ENCODE measurements around the gene AGRP.
"Not testable (repeated sequence)": the region's sequence is repeated elsewhere in the genome, so short reads cannot be mapped to it uniquely, and the experiment has no call there.

Gene AGRP

GRCh38 chr16:67525176-67525860, 42.0 kb upstream of the AGRP start:
- no peaks in the 10 kb centered on the region for H3K27me3 ChIP-seq
- peak overlapping the region; percentile 36 to 68 (median 57); a peak in 21 of 22 replicates for H3K4me2 ChIP-seq
- H3K4me1 ChIP-seq = peaks cover 36 to 74% (median 61%) of the 10 kb centered on the region in 10 experiments
- H3K4me3 ChIP-seq = no peak overlapping the region
- peak overlapping the region in 6 of 11 experiments; percentile 2 to 30 (median 20); a peak in 4 of 22 replicates for H3K9ac ChIP-seq
- no peaks in the 10 kb centered on the region for H3K9me3 ChIP-seq (replicated peaks in 1 of 11)
- peaks cover 0 to 13% (median 4%) of the 10 kb centered on the region in 11 experiments; a peak in 12 of 22 replicates for H4K20me1 ChIP-seq
- H3K27ac ChIP-seq = no peak overlapping the region
- no peaks in the 10 kb centered on the region for H3K36me3 ChIP-seq
- TF ChIP-seq Cebpa-rat (IDR thresholded peaks at IDR 0.05) = no peak

- TF ChIP-seq Cebpa-rat (IDR thresholded peaks at IDR 0.05) = 0 out of 22 replicates have a peak, but pooled peaks of 1 of the 11 experiments have one; percentile 21
- H3K27ac ChIP-seq = peak overlapping the region; percentile 61 to 89 (median 86); a peak in 21 of 22 replicates
- H3K9ac ChIP-seq = peak overlapping the region; percentile 63 to 82 (median 78)
- peak overlapping the region; percentile 34 to 66 (median 56); a peak in 18 of 20 replicates for H3K4me3 ChIP-seq
- H3K9me3 ChIP-seq (replicated peaks in 1 of 11) = no peaks in the 10 kb centered on the region
- peak overlapping the region; percentile 81 to 98 (median 93) for H3K4me2 ChIP-seq
- H3K27me3 ChIP-seq = no peaks in the 10 kb centered on the region
- peaks cover 0 to 7% (median 0%) of the 10 kb centered on the region in 11 experiments; a peak in 1 of 22 replicates for H4K20me1 ChIP-seq
- peaks cover 69 to 91% (median 79%) of the 10 kb centered on the region in 10 experiments for H3K4me1 ChIP-seq
- no peaks in the 10 kb centered on the region for H3K36me3 ChIP-seq
These were observed 37.9 kb upstream of the AGRP start for GRCh38 chr16:67521095-67521804.

DNA sequence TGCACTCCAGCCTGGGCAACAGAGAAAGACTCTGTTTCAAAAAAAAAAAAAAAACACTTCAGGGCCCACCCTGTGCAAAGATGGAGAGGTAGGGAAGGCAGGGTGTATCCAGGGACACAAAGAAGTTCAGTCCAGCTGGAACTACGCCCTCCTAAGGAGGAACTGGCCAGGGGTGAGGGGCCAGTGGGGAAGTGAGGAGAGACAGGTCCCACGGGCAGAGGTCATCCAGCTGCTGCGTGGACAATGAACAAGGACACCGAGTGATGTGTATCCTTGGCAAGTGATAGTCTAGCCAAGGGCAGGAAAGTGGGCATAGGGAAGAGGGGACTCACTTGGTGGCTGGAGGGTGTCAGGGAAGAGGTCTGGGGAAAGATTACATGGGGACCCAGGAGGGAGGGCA, 35.9 kb upstream of the AGRP start:
- no peak for TF ChIP-seq Cebpa-rat (IDR thresholded peaks at IDR 0.05)
- peak overlapping the region; percentile 81 to 98 (median 93) for H3K4me2 ChIP-seq
- H3K36me3 ChIP-seq = no peaks in the 10 kb centered on the region
- peak overlapping the region in 8 of 10 experiments; percentile 30 to 54 (median 40); a peak in 13 of 20 replicates for H3K4me3 ChIP-seq
- H3K9ac ChIP-seq = peak overlapping the region in 9 of 11 experiments; percentile 60 to 73 (median 71); a peak in 16 of 22 replicates
- H3K27ac ChIP-seq = peak overlapping the region in 10 of 11 experiments; percentile 72 to 87 (median 84); a peak in 19 of 22 replicates
- H4K20me1 ChIP-seq = no peaks in the 10 kb centered on the region
- no peaks in the 10 kb centered on the region for H3K27me3 ChIP-seq
- H3K9me3 ChIP-seq (replicated peaks in 1 of 11) = no peaks in the 10 kb centered on the region
- peaks cover 72 to 91% (median 83%) of the 10 kb centered on the region in 10 experiments for H3K4me1 ChIP-seq

- Histone ChIP-seq H3K9me3 (replicated peaks in 1 of 11) (no peaks in the 10 kb centered on the region), H3K9ac (peak overlapping the region; percentile 60 to 73 (median 68); a peak in 21 of 22 replicates), H4K20me1 (no peaks in the 10 kb centered on the region), H3K4me2 (peak overlapping the region; percentile 81 to 98 (median 93)), H3K36me3 (no peaks in the 10 kb centered on the region), H3K4me1 (peaks cover 78 to 94% (median 89%) of the 10 kb centered on the region in 10 experiments), H3K27me3 (no peaks in the 10 kb centered on the region), H3K4me3 (peak overlapping the region in 9 of 10 experiments; percentile 1 to 54 (median 37); a peak in 15 of 20 replicates), H3K27ac (peak overlapping the region; percentile 58 to 87 (median 83))
- no peak for TF ChIP-seq Cebpa-rat (IDR thresholded peaks at IDR 0.05)
These were observed 35.3 kb upstream of the AGRP start for GRCh38 chr16:67518676-67519075.

DNA sequence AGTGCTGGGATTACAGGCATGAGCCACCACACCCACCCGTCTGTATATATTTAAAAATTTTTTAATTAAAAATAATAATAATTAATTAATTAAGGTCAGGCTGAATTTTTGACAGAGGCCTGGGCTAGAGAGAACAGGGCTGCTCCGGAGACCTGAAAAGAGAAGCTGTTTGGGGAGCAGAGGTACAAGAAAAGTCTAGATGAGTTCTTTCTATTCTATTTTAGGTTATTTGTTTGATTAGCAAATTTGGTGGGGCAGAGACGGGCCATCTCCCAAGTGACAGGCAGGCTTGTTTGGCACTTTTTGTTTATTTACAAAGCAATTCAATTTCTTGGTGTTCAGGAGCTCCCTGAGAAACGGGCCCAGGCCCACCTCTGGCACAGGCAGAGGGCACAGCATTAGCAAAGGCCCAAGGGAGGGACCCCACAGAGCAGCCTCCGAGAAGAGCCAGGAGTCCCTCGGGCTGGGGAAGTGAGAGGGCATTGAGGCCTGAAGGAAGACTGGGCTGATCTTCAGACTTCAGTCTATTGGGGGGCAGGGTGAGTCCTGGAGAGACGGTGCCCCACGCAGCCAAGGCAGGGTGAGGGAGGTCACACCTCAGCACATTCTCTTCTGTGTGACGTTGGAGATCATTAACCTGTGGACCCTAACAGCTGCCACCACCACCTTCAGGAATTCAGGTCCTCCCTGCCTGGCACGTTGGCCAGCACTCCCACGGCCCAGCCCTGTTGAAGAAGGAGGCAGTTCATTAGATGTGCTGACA, 34.5 kb upstream of the AGRP start:
- H3K9me3 ChIP-seq (replicated peaks in 1 of 11) = no peaks in the 10 kb centered on the region
- peak overlapping the region; percentile 81 to 98 (median 93) for H3K4me2 ChIP-seq
- peak overlapping the region; percentile 58 to 87 (median 83) for H3K27ac ChIP-seq
- peaks cover 79 to 98% (median 92%) of the 10 kb centered on the region in 10 experiments for H3K4me1 ChIP-seq
- H4K20me1 ChIP-seq = no peaks in the 10 kb centered on the region
- no peaks in the 10 kb centered on the region for H3K36me3 ChIP-seq
- H3K27me3 ChIP-seq = no peaks in the 10 kb centered on the region
- H3K9ac ChIP-seq = peak overlapping the region; percentile 60 to 73 (median 68); a peak in 21 of 22 replicates
- TF ChIP-seq Cebpa-rat (IDR thresholded peaks at IDR 0.05) = no peak
- H3K4me3 ChIP-seq = peak overlapping the region in 9 of 10 experiments; percentile 1 to 54 (median 37); a peak in 10 of 20 replicates

- Histone ChIP-seq H3K27ac (peak overlapping the region; percentile 14 to 87 (median 83); a peak in 19 of 22 replicates), H3K27me3 (no peaks in the 10 kb centered on the region), H3K4me3 (no peak overlapping the region), H3K4me1 (peaks cover 78 to 91% (median 87%) of the 10 kb centered on the region in 10 experiments), H3K36me3 (no peaks in the 10 kb centered on the region), H4K20me1 (no peaks in the 10 kb centered on the region), H3K9me3 (replicated peaks in 1 of 11) (no peaks in the 10 kb centered on the region), H3K4me2 (peak overlapping the region; percentile 81 to 98 (median 93)), H3K9ac (peak overlapping the region in 10 of 11 experiments; percentile 60 to 73 (median 70); a peak in 17 of 22 replicates)
- no peak for TF ChIP-seq Cebpa-rat (IDR thresholded peaks at IDR 0.05)
These were observed 33.8 kb upstream of the AGRP start for GRCh38 chr16:67517155-67517445.

GRCh38 chr16:67516296-67517154, 33.2 kb upstream of the AGRP start:
- Histone ChIP-seq H3K4me2 (peak overlapping the region; percentile 81 to 98 (median 93)), H3K9me3 (replicated peaks in 1 of 11) (no peaks in the 10 kb centered on the region), H4K20me1 (no peaks in the 10 kb centered on the region), H3K27ac (peak overlapping the region; percentile 14 to 87 (median 83); a peak in 21 of 22 replicates), H3K27me3 (no peaks in the 10 kb centered on the region), H3K36me3 (no peaks in the 10 kb centered on the region), H3K4me3 (no peak overlapping the region), H3K9ac (peak overlapping the region; percentile 19 to 73 (median 61); a peak in 19 of 22 replicates), H3K4me1 (peaks cover 72 to 85% (median 81%) of the 10 kb centered on the region in 10 experiments)
- no peak for TF ChIP-seq Cebpa-rat (IDR thresholded peaks at IDR 0.05)

- Histone ChIP-seq H3K4me2 (peak overlapping the region; percentile 81 to 98 (median 93)), H3K9ac (peak overlapping the region; percentile 16 to 73 (median 39); a peak in 17 of 22 replicates), H3K4me1 (peaks cover 60 to 67% (median 65%) of the 10 kb centered on the region in 10 experiments), H3K36me3 (no peaks in the 10 kb centered on the region), H3K9me3 (replicated peaks in 1 of 11) (no peaks in the 10 kb centered on the region), H3K27me3 (no peaks in the 10 kb centered on the region), H3K27ac (peak overlapping the region; percentile 23 to 87 (median 77); a peak in 20 of 22 replicates), H3K4me3 (no peak overlapping the region), H4K20me1 (no peaks in the 10 kb centered on the region)
- TF ChIP-seq Cebpa-rat (IDR thresholded peaks at IDR 0.05) = peak in 10 of 11 experiments; percentile 6 to 77 (median 60); a peak in 9 of 22 replicates
These were observed 31.1 kb upstream of the AGRP start for GRCh38 chr16:67514382-67514828.

DNA sequence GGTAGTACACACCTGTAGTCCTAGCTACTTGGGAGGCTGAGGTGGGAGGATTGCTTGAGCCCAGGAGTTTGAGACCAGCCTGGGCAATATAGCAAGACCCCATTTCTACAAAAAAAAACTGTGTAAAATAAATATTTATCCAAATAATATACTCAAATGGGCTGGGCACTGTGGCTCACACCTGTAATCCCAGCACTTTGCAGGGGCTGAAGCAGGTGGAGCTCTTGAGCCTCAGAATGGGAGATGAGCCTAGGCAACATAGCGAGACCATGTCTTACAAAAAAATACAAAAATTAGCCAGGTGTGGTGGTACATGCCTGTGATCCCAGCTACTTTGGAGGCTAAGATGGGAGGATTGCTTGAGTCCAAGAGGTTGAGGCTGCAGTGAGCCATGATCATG, 30.5 kb upstream of the AGRP start:
- Histone ChIP-seq H3K9ac (peak overlapping the region in 4 of 11 experiments; percentile 19 to 55 (median 42); a peak in 3 of 22 replicates), H3K4me2 (peak overlapping the region; percentile 18 to 97 (median 91); a peak in 20 of 22 replicates), H3K27ac (peak overlapping the region in 7 of 11 experiments; percentile 18 to 87 (median 85); a peak in 10 of 22 replicates), H3K4me1 (peaks cover 56 to 67% (median 60%) of the 10 kb centered on the region in 10 experiments)
- not testable (repeated sequence) for H3K36me3 ChIP-seq; H3K27me3 ChIP-seq; H3K4me3 ChIP-seq; H3K9me3 ChIP-seq (replicated peaks in 1 of 11); H4K20me1 ChIP-seq
